ENCODE measurements around the gene CD79A.
"Not testable (repeated sequence)": the region's sequence is repeated elsewhere in the genome, so short reads cannot be mapped to it uniquely, and the experiment has no call there.

CD79A gene

GRCh38 chr19:41911889-41912731 is 35.0 kb downstream of the CD79A start:
- DNase-seq (ENCODE audit: low spot score): no peak
- TF ChIP-seq CTCF (IDR thresholded peaks at IDR 0.05; ENCODE audit: borderline replicate concordance, control extremely low read depth, extremely low read depth, insufficient read depth, missing control alignments): no peak
- in situ Hi-C loops (cut with MboI; ENCODE audit: low sequenced_read_pairs, unreplicated experiment): no loop called here

DNA sequence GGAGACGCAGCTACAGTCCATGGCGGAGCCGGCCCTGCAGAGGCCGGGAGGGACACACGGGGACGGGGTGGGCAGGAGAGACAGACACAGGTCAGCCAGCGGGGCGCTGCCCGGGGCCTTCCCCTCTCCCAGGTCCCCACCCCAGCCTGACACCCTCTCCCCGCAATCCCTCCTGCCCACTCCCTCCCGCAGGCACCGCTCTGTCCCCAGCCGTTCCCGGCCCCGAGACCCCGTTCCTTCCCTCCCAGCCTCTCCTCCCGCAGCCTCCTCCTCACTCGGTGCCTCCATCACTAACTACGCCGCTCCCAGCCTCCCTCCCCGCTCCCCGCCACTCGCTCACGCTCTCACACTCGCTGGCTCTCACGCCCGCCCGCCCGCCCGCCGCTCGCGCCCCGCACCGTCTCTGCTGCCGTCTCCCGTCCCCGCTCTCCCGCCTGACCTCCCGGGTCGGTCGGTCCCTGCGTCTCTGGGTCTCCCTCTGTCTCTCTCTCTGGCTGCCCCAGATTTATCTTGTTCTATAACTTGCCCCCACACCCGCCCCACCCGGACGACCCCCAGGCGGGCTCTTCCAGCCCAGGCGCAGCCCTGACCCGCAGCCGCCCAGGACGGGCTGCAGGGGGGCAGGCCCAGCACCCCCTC is 35.9 kb downstream of the CD79A start:
- in situ Hi-C loops (cut with MboI; ENCODE audit: low sequenced_read_pairs, unreplicated experiment): no loop called here
- TF ChIP-seq CTCF (IDR thresholded peaks at IDR 0.05; ENCODE audit: borderline replicate concordance, control extremely low read depth, extremely low read depth, insufficient read depth, missing control alignments): no peak
- DNase-seq (ENCODE audit: low spot score): no peak

- in situ Hi-C loops (cut with MboI; ENCODE audit: low sequenced_read_pairs, unreplicated experiment): no loop called here
Measured at GRCh38 chr19:41913538-41914423, 36.7 kb downstream of the CD79A start.

GRCh38 chr19:41914424-41914834 is 37.4 kb downstream of the CD79A start:
- in situ Hi-C loops (cut with MboI; ENCODE audit: low sequenced_read_pairs, unreplicated experiment); DNase-seq (ENCODE audit: low spot score): not testable (repeated sequence)

More at GRCh38 chr19:41913538-41914423, 36.7 kb downstream of the CD79A start:
- no peak for DNase-seq (ENCODE audit: low spot score)
- no peak for TF ChIP-seq CTCF (IDR thresholded peaks at IDR 0.05; ENCODE audit: borderline replicate concordance, control extremely low read depth, extremely low read depth, insufficient read depth, missing control alignments)

DNA sequence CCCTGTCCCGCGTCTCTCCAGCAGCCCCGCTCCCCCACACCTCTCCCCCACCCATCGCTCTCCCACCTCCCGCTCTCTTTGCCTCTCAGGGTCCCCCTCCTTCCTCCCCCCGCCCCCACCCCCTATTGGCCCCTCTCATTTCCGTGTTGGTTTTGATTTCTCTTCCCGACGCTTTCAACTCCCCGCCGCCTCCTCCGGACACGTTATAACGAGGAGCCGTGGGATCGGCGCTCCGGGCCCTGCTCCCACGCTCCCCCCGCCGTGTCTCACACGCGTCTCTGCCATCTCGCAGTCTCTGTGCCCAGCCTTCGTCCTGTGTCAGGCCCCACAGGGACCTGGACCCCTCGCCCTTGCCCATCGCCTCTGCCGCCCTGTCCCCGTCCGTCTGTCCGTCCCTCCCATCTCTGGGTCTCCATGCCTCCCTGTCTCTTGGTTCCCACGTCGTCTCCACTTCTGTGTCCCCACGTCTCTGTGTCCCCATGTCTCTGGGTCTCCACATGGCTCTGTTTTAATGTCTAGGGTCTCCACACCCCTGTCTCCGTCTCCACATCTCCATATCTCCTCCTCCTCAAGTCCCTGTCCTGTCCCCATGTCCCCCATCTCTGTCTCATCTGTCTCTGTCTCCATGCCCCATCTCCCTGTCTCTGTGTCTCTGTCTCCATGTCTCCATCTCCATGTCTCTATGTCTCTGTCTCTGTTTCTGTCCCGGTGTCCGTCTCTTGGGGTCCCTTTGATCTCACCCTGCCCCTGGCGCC is 38.1 kb downstream of the CD79A start:
- in situ Hi-C loops (cut with MboI; ENCODE audit: low sequenced_read_pairs, unreplicated experiment): no loop called here
- no peak for DNase-seq (ENCODE audit: low spot score)
- no peak for TF ChIP-seq CTCF (IDR thresholded peaks at IDR 0.05; ENCODE audit: borderline replicate concordance, control extremely low read depth, extremely low read depth, insufficient read depth, missing control alignments)

GRCh38 chr19:41915776-41916414 is 38.8 kb downstream of the CD79A start:
- in situ Hi-C loops (cut with MboI; ENCODE audit: low sequenced_read_pairs, unreplicated experiment): no loop called here
- TF ChIP-seq CTCF (IDR thresholded peaks at IDR 0.05; ENCODE audit: borderline replicate concordance, control extremely low read depth, extremely low read depth, insufficient read depth, missing control alignments): no peak
- no peak for DNase-seq (ENCODE audit: low spot score)
